ENCODE data around the gene GOLPH3L. TPM values are rescaled to one million over a fixed set of nuclear protein-coding genes. Genes with fewer than 3 reads are reported as not detected.
"Not testable (repeated sequence)": the region's sequence is repeated elsewhere in the genome, so short reads cannot be mapped to it uniquely, and the experiment has no call there.

Gene GOLPH3L
- total RNA-seq, 4 donors from 2014 or later, result 23.1 to 41.3 (median 35.3) TPM

DNA sequence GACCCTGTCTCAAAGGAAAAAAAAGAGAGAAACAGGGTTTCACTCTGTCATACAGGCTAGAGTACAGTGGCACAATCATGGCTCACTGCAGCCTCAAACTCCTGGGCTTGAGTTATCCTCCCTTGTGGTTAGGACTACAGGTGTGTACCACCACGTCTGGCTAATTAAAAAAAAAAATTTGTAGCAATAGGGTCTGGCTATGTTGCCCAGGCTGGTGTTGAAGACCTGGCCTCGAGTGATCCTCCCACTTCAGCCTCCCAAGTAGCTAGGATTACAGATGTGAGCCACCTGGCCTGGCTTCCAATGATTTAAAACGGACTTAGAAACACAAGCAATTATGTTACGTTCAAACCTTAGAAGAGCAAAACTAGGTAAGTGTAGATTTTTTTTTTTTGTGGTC, 22.1 kb downstream of the GOLPH3L start:
- Histone ChIP-seq H3K4me1 (no peaks in the 10 kb centered on the region), H3K4me3 (no peak overlapping the region), H3K27ac (no peak overlapping the region), H3K9me3 (no peaks in the 10 kb centered on the region), H3K36me3 (peaks cover 0 to 12% (median 0%) of the 10 kb centered on the region in 3 donors), H3K27me3 (no peaks in the 10 kb centered on the region)
- no peak for DNase-seq
- TF ChIP-seq POLR2A (IDR thresholded peaks at IDR 0.05), result no peak
- TF ChIP-seq, protein P1, sequence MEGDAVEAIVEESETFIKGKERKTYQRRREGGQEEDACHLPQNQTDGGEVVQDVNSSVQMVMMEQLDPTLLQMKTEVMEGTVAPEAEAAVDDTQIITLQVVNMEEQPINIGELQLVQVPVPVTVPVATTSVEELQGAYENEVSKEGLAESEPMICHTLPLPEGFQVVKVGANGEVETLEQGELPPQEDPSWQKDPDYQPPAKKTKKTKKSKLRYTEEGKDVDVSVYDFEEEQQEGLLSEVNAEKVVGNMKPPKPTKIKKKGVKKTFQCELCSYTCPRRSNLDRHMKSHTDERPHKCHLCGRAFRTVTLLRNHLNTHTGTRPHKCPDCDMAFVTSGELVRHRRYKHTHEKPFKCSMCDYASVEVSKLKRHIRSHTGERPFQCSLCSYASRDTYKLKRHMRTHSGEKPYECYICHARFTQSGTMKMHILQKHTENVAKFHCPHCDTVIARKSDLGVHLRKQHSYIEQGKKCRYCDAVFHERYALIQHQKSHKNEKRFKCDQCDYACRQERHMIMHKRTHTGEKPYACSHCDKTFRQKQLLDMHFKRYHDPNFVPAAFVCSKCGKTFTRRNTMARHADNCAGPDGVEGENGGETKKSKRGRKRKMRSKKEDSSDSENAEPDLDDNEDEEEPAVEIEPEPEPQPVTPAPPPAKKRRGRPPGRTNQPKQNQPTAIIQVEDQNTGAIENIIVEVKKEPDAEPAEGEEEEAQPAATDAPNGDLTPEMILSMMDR (IDR thresholded peaks at IDR 0.05), result no peak

DNA sequence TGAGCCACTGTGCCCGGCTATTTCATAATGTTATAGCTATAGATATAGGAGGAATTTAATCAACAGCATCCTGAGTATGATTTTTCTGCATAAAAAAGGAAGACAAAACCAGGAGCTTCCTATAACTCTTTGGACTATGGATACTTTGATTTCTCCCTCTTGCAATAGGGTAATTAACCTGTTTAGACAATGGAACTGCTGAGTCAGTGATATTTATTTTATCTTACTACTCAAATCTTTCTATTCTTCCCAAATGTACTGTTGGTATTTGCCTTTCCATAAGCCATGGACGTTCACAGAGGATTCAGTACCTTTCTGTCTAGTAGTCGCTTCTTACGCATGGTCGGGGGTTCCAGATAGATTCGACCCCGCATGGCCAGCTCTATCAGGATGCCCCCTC, 33.6 kb downstream of the GOLPH3L start:
- no peak for DNase-seq
- peaks cover 0 to 52% (median 4%) of the 10 kb centered on the region in 3 donors for H3K36me3 ChIP-seq
- TF ChIP-seq, protein P1 (IDR thresholded peaks at IDR 0.05), result no peak
- no peak for TF ChIP-seq POLR2A (IDR thresholded peaks at IDR 0.05)
- no peak overlapping the region for H3K4me3 ChIP-seq
- H3K4me1 ChIP-seq, result peaks cover 0 to 2% (median 0%) of the 10 kb centered on the region in 4 donors
- no peaks in the 10 kb centered on the region for H3K9me3 ChIP-seq
- no peaks in the 10 kb centered on the region for H3K27me3 ChIP-seq
- no peak overlapping the region for H3K27ac ChIP-seq

DNA sequence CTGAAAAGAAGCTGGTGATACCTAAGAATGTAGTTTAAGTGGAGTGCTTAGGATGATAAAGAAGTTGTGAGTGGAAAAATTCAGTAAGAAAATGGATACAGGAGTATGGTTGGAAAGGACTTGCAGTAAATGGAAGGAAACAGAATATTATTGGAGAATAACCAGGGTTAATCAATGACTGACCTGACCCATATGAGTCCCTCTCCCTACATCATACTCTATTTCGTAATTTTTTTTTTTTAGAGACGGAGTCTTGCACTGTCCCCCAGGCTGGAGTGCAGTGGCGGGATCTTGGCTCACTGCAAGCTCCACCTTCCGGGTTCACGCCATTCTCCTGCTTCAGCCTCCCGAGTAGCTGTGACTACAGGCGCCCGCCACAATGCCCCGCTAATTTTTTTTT, 34.1 kb downstream of the GOLPH3L start:
- Histone ChIP-seq H3K4me1 (no peaks in the 10 kb centered on the region), H3K36me3 (peaks cover 0 to 58% (median 4%) of the 10 kb centered on the region in 3 donors), H3K4me3 (no peak overlapping the region), H3K9me3 (no peaks in the 10 kb centered on the region), H3K27me3 (no peaks in the 10 kb centered on the region), H3K27ac (no peak overlapping the region)
- DNase-seq, result no peak
- TF ChIP-seq POLR2A (IDR thresholded peaks at IDR 0.05), result no peak
- TF ChIP-seq, protein P1 (IDR thresholded peaks at IDR 0.05), result no peak

DNA sequence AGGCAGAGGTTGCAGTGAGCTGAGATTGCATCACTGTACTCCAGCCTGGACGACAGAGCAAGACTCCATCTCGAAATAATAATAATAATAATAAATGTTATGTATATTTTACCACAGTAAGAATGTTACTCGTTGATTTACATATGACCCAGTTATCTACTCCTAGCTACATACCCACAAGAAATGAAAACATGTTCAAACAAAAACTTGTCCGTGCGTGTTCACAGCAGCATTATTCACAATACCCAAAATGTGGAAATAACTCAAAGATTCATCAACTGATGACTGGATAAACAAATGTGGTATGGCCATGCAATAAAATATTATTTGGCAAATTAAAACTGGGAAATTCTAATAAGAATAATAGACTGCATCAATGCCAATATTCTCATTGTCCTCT, 35.8 kb downstream of the GOLPH3L start:
- no peak overlapping the region for H3K4me3 ChIP-seq
- H3K4me1 ChIP-seq, result no peaks in the 10 kb centered on the region
- TF ChIP-seq, protein P1 (IDR thresholded peaks at IDR 0.05), result no peak
- H3K9me3 ChIP-seq, result no peaks in the 10 kb centered on the region
- no peaks in the 10 kb centered on the region for H3K27me3 ChIP-seq
- no peak overlapping the region for H3K27ac ChIP-seq
- no peak for DNase-seq
- peaks cover 0 to 63% (median 4%) of the 10 kb centered on the region in 3 donors for H3K36me3 ChIP-seq

DNA sequence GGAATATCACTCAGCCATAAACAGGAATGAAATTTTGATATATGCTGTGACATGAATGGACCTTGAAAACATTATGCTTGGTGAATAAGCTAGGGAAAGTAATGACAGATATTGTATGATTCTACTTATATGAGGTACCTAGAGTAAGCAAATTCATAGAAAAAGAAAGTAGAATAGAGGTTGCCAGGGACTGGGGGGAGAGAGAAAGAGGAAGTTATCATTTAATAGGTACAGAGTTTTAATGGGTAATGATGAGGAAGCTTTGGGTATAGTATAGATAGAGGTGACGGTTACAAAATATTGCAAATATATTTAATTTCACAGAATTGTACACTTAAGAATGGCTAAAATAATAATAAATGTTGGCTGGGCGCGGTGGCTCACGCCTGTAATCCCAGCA, 36.4 kb downstream of the GOLPH3L start:
- no peak overlapping the region for H3K4me3 ChIP-seq
- no peak for TF ChIP-seq POLR2A (IDR thresholded peaks at IDR 0.05)
- TF ChIP-seq, protein P1 (IDR thresholded peaks at IDR 0.05), result no peak
- no peak overlapping the region for H3K27ac ChIP-seq
- DNase-seq, result no peak
- H3K36me3 ChIP-seq, result peaks cover 0 to 63% (median 4%) of the 10 kb centered on the region in 3 donors
- H3K27me3 ChIP-seq, result no peaks in the 10 kb centered on the region
- H3K9me3 ChIP-seq, result no peaks in the 10 kb centered on the region
- no peaks in the 10 kb centered on the region for H3K4me1 ChIP-seq

DNA sequence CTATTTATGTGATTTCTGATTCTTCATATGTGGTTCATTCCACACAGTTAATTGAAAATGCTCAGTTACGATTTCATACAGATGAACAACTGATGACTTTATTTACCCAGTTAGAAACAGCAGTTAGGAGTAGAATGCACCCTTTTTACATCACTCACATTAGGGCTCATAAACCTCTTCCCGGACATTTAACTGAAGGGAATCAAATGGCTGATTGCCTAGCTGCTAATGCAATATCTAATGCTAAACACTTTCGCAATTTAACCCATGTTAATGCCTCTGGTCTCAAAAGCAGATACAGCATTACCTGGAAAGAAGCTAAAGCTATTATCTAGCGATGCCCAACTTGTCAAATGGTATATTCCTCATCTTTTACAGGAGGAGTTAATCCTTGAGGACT, 39.9 kb downstream of the GOLPH3L start:
- H3K27ac ChIP-seq, H3K27me3 ChIP-seq, H3K4me1 ChIP-seq, DNase-seq, H3K4me3 ChIP-seq, H3K9me3 ChIP-seq: not testable (repeated sequence)
- H3K36me3 ChIP-seq, result peaks cover 0 to 46% (median 4%) of the 10 kb centered on the region in 3 donors

DNA sequence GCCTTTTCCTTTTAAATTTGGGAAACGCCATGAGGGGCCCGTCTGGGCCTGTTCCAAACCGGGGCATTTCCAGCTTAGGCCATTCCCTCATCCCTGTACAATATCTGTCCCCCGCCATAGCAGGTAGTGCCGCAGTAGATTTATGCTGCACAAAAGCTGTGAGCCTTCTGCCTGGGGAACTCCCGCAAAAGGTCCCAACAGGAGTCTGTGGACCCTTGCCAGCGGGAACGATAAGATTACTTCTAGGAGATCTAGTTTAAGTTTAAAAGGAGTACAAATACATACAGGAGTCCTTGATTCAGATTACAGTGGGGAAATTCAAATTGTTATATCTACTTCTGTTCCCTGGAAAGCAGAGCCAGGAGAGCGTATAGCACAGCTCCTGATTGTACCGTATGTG, 42.3 kb downstream of the GOLPH3L start:
- H3K36me3 ChIP-seq, result peaks cover 0 to 21% (median 0%) of the 10 kb centered on the region in 3 donors
- not testable (repeated sequence) for H3K9me3 ChIP-seq, H3K4me1 ChIP-seq, H3K4me3 ChIP-seq, H3K27me3 ChIP-seq, DNase-seq, H3K27ac ChIP-seq
